ENCODE data around the gene EIF3CL. TPM values are rescaled to one million over a fixed set of nuclear protein-coding genes. Genes with fewer than 3 reads are reported as not detected.
"Not testable (repeated sequence)": the region's sequence is repeated elsewhere in the genome, so short reads cannot be mapped to it uniquely, and the experiment has no call there.

EIF3CL gene
- total RNA-seq: 78.2 and 94.3 TPM in 2 replicates

GRCh38 chr16:28403220-28404072 lies at the start of gene EIF3CL:
Gene EIF3CL (minus strand): TSS chr16:28403841. CDS start chr16:28403618, 223 bp downstream.
- Histone ChIP-seq H3K4me2 (ENCODE audit: insufficient read depth, low read length) (peak within 1 kb of the TSS; percentile 64), H3K4me3 (ENCODE audit: insufficient read depth, low read length) (peak within 1 kb of the TSS; percentile 61)
- H3K36me3 ChIP-seq (ENCODE audit: insufficient read depth, low read length); H3K4me1 ChIP-seq (ENCODE audit: insufficient read depth, low read length); H2AFZ ChIP-seq (ENCODE audit: low read length); H4K20me1 ChIP-seq (ENCODE audit: insufficient read depth, low read length); H3K9me3 ChIP-seq (ENCODE audit: low read depth, low read length); H3K27me3 ChIP-seq (ENCODE audit: insufficient read depth, low read length); DNase-seq (ENCODE audit: insufficient read length, low spot score, missing footprints); H3K27ac ChIP-seq (ENCODE audit: low read depth, low read length); H3K79me2 ChIP-seq (ENCODE audit: insufficient read depth, low read length): not testable (repeated sequence)

GRCh38 chr16:28447081-28447480 lies 43.4 kb upstream of the EIF3CL start:
- not testable (repeated sequence) for H3K27ac ChIP-seq (ENCODE audit: low read depth, low read length); H3K27me3 ChIP-seq (ENCODE audit: insufficient read depth, low read length); H2AFZ ChIP-seq (ENCODE audit: low read length); DNase-seq (ENCODE audit: insufficient read length, low spot score, missing footprints); H3K4me3 ChIP-seq (ENCODE audit: insufficient read depth, low read length); H3K79me2 ChIP-seq (ENCODE audit: insufficient read depth, low read length); H3K36me3 ChIP-seq (ENCODE audit: insufficient read depth, low read length); H4K20me1 ChIP-seq (ENCODE audit: insufficient read depth, low read length); H3K4me2 ChIP-seq (ENCODE audit: insufficient read depth, low read length); H3K4me1 ChIP-seq (ENCODE audit: insufficient read depth, low read length); H3K9me3 ChIP-seq (ENCODE audit: low read depth, low read length)

- H3K27me3 ChIP-seq (ENCODE audit: insufficient read depth, low read length); H3K4me2 ChIP-seq (ENCODE audit: insufficient read depth, low read length); H3K36me3 ChIP-seq (ENCODE audit: insufficient read depth, low read length); H3K4me1 ChIP-seq (ENCODE audit: insufficient read depth, low read length); H3K79me2 ChIP-seq (ENCODE audit: insufficient read depth, low read length); DNase-seq (ENCODE audit: insufficient read length, low spot score, missing footprints); H3K4me3 ChIP-seq (ENCODE audit: insufficient read depth, low read length); H3K9me3 ChIP-seq (ENCODE audit: low read depth, low read length); H2AFZ ChIP-seq (ENCODE audit: low read length); H4K20me1 ChIP-seq (ENCODE audit: insufficient read depth, low read length); H3K27ac ChIP-seq (ENCODE audit: low read depth, low read length): not testable (repeated sequence)
Measured at GRCh38 chr16:28446388-28446787, 42.7 kb upstream of the EIF3CL start.

GRCh38 chr16:28443943-28444342 lies 40.3 kb upstream of the EIF3CL start:
- not testable (repeated sequence) for H3K27ac ChIP-seq (ENCODE audit: low read depth, low read length); H3K27me3 ChIP-seq (ENCODE audit: insufficient read depth, low read length); DNase-seq (ENCODE audit: insufficient read length, low spot score, missing footprints); H2AFZ ChIP-seq (ENCODE audit: low read length); H3K4me2 ChIP-seq (ENCODE audit: insufficient read depth, low read length); H3K4me3 ChIP-seq (ENCODE audit: insufficient read depth, low read length); H3K79me2 ChIP-seq (ENCODE audit: insufficient read depth, low read length); H4K20me1 ChIP-seq (ENCODE audit: insufficient read depth, low read length); H3K9me3 ChIP-seq (ENCODE audit: low read depth, low read length); H3K4me1 ChIP-seq (ENCODE audit: insufficient read depth, low read length); H3K36me3 ChIP-seq (ENCODE audit: insufficient read depth, low read length)

GRCh38 chr16:28438899-28439298 lies 35.3 kb upstream of the EIF3CL start:
- H4K20me1 ChIP-seq (ENCODE audit: insufficient read depth, low read length); H3K27me3 ChIP-seq (ENCODE audit: insufficient read depth, low read length); H3K4me2 ChIP-seq (ENCODE audit: insufficient read depth, low read length); H3K36me3 ChIP-seq (ENCODE audit: insufficient read depth, low read length); H3K79me2 ChIP-seq (ENCODE audit: insufficient read depth, low read length); H2AFZ ChIP-seq (ENCODE audit: low read length); H3K27ac ChIP-seq (ENCODE audit: low read depth, low read length); H3K4me3 ChIP-seq (ENCODE audit: insufficient read depth, low read length); DNase-seq (ENCODE audit: insufficient read length, low spot score, missing footprints); H3K9me3 ChIP-seq (ENCODE audit: low read depth, low read length); H3K4me1 ChIP-seq (ENCODE audit: insufficient read depth, low read length): not testable (repeated sequence)

- H3K4me2 ChIP-seq (ENCODE audit: insufficient read depth, low read length); H3K4me1 ChIP-seq (ENCODE audit: insufficient read depth, low read length); H3K36me3 ChIP-seq (ENCODE audit: insufficient read depth, low read length); H2AFZ ChIP-seq (ENCODE audit: low read length); H3K79me2 ChIP-seq (ENCODE audit: insufficient read depth, low read length); DNase-seq (ENCODE audit: insufficient read length, low spot score, missing footprints); H3K27ac ChIP-seq (ENCODE audit: low read depth, low read length); H3K27me3 ChIP-seq (ENCODE audit: insufficient read depth, low read length); H3K4me3 ChIP-seq (ENCODE audit: insufficient read depth, low read length); H4K20me1 ChIP-seq (ENCODE audit: insufficient read depth, low read length); H3K9me3 ChIP-seq (ENCODE audit: low read depth, low read length): not testable (repeated sequence)
Measured at GRCh38 chr16:28435340-28435739, 31.7 kb upstream of the EIF3CL start.

GRCh38 chr16:28426060-28426680 lies 22.5 kb upstream of the EIF3CL start:
- not testable (repeated sequence) for H3K9me3 ChIP-seq (ENCODE audit: low read depth, low read length); H3K4me1 ChIP-seq (ENCODE audit: insufficient read depth, low read length); DNase-seq (ENCODE audit: insufficient read length, low spot score, missing footprints); H4K20me1 ChIP-seq (ENCODE audit: insufficient read depth, low read length); H3K27ac ChIP-seq (ENCODE audit: low read depth, low read length); H3K4me3 ChIP-seq (ENCODE audit: insufficient read depth, low read length); H2AFZ ChIP-seq (ENCODE audit: low read length); H3K27me3 ChIP-seq (ENCODE audit: insufficient read depth, low read length); H3K36me3 ChIP-seq (ENCODE audit: insufficient read depth, low read length); H3K79me2 ChIP-seq (ENCODE audit: insufficient read depth, low read length); H3K4me2 ChIP-seq (ENCODE audit: insufficient read depth, low read length)

- not testable (repeated sequence) for H3K36me3 ChIP-seq (ENCODE audit: insufficient read depth, low read length); H3K79me2 ChIP-seq (ENCODE audit: insufficient read depth, low read length); H3K27ac ChIP-seq (ENCODE audit: low read depth, low read length); H3K4me3 ChIP-seq (ENCODE audit: insufficient read depth, low read length); H2AFZ ChIP-seq (ENCODE audit: low read length); H4K20me1 ChIP-seq (ENCODE audit: insufficient read depth, low read length); DNase-seq (ENCODE audit: insufficient read length, low spot score, missing footprints); H3K9me3 ChIP-seq (ENCODE audit: low read depth, low read length); H3K4me2 ChIP-seq (ENCODE audit: insufficient read depth, low read length); H3K27me3 ChIP-seq (ENCODE audit: insufficient read depth, low read length); H3K4me1 ChIP-seq (ENCODE audit: insufficient read depth, low read length)
Measured at GRCh38 chr16:28421071-28421750, 17.6 kb upstream of the EIF3CL start.

Measured in osteoblast (primary cell).